GM19438 (cell line): ENCODE data around the gene SFTPB.
"Not testable (repeated sequence)": the region's sequence is repeated elsewhere in the genome, so short reads cannot be mapped to it uniquely, and the experiment has no call there.

Source experiments
- ATAC-seq: cut with Tn5 transposase; IDR thresholded peaks from one replicate; pipeline ENCODE4 v1.9.1; 2021; ENCODE audit warnings: low read depth; ENCODE audit not compliant: unreplicated experiment

Gene SFTPB

DNA sequence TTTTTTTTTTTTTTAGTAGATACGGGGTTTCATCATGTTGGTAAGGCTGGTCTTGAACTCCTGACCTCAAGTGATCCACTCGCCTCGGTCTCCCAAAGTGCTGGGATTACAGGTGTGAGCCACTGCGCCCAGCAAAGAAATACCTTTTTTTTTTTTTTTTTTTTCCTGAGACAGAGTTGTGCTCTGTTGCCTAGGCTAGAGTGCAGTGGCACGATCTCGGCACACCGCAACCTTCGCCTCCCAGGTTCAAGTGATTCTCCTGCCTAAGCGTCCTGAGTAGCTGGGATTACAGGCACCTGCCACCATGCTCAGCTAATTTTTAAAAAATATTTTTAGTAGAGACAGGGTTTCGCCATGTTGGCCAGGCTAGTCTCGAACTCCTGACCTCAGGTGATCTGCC, 7.7 kb downstream of the SFTPB start:
- not testable (repeated sequence) for ATAC-seq

DNA sequence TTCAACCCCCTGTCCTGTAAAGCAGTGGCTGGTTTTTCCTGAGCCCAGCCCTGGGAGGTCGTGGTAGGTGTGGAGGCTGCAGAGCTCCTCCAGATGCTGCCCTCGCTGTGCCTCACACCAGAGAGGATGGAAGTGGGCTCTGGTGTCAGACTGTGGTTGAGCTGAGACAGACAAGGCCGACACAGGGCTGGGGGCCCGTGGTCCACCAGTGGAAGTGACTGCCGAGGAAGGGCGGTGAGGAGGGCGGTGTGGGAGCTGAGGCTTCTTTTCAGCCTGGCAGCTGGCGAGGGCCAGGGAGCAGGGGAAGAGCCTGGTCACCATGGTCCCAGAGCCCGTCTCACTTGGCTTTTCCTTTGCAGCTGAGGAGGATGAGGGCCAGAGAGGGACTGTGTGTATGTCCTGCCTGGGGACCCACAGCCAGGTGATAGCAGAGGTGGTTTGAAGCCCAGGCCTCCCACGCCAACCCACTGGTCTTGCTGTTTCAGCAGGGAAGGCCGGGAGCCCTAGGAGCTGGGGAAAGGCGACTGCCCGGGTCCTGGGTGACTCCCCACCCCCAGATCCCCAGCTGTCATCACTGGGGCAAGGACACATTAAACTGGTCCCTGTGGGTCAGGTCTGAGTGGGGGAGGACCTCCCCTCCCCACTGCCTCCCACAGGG, 8.5 kb downstream of the SFTPB start:
- no peak for ATAC-seq

DNA sequence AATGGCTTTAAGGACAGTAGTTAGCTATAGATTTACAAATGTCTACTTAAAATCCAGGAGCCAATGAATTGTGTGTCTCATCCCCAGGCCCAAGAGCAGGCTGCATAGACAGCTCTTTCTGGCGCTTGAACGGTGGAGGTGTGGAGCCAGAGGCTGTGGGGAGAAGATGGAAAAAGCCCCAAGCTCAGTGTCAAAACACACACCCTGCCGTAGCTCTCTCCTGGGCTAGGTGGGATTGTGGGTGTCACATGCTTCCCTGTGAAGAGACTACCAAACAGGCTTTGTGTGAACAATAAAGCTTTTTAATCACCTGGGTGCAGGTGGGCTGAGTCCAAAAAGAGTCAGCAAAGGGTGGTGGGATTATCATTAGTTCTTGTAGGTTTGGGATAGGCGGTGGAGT, 10.6 kb downstream of the SFTPB start:
- ATAC-seq, result not testable (repeated sequence)

DNA sequence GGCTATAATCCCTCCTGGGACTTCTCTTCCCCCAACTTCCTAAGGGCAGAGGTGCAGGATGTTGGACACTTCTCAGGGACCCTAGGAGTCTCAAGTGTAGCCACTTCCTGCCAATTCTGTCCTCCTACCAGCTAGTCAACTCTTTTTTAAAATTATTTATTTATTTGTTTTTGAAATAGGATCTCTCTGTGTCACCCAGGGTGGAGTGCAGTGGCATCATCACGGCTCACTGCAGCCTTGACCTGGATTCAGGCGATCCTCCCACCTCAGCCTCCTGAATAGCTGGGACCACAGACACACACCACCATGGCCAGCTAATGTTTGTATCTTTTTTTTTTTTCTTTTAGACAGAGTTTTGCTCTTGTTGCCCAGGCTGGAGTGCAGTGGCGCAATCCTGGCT, 11.5 kb downstream of the SFTPB start:
- ATAC-seq, result no peak

DNA sequence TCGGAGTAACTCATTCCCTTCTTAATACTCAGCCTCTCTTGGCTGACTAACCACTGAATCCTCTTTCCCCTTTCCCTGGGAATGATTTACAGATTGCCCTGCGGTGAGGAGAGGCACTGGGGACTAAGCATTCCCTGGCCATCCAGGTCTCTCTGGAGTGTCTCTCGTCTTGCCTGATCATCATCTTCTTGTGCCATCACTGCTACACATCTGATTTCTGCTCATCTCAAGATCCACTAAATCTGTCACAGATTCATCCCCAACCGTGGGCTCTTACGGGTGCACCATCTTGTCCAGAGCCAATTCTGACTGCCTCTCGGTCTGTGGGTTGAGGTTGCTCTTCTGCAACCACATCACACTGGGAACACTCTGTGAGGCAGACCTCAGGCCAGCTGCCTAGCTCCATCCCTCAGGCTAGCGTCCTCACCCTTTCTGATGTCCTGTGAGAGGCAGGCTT, 12.0 kb downstream of the SFTPB start:
- ATAC-seq, result no peak

DNA sequence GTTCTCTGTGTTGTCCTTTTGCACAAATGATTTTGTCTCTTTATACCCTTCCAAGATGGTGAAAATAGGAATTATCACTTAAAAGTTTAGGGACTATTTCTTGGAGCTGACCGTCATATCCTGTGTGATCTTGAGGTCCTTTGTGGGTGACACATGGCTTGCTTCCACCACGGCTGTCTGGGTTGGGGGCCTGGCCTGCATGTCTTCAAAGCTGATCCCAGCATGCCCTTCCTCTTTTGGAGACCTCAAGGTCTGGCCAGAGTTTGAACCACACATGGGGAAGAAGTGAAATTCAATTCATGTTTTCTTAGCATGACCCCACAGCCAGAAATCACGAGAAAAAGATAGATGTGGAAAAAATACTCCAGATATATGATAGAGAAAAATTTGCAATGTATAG, 14.0 kb downstream of the SFTPB start:
- ATAC-seq, result no peak

DNA sequence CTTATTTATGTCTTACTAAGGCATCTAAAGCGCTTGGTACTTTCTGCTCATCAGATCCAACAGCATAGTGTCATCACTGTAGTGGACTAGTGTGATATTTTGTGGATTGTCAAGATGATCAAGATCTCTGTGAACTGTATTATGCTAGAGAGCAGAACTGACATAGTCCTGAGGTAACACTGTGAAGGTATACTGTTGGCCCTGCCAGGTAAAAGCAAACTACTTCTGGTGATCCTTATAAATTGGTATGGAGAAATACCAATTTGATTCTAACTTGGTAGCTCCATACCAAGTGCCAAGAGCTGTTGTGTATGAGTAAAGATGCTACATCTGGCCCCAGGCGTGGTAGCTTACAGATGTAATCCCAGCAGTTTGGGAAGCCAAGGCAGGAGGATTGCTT, 15.9 kb downstream of the SFTPB start:
- no peak for ATAC-seq

DNA sequence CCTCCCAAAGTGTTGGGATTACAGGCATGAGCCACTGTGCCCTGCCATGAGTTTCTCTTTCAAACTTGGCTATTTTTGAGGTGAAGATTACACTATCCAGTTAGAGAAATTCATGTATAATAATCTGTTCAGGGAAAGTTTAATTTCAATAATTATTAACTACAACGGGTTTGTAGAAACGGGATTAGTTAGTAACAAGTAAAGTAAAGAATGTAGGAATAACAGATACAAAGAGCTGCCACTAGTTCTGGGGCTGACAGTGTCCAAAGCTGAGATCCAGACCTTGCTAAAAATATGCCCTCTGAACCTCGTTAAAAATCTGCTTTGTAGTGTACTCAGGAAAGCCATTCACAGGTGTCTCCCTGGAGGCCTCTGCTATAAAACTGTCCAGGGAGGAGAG, 16.9 kb downstream of the SFTPB start:
- no peak for ATAC-seq

DNA sequence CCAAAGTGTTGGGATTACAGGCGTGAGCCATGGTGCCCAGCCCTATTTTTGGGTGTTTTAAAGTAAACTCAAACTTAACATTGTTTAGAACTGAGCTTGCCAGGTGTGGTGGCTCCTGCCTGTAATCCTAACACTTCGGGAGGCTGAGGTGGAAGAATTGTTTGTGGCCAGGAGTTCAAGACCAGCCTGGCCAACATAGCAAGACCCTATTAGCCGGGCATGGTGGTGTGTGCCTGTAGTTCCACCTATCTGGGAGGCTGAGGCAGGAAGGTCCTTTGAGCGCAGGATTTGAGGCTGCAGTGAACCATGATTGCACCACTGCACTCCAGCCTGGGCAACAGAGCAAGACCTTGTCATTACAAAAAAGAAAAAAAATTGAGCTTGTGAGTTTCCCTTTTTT, 17.5 kb downstream of the SFTPB start:
- ATAC-seq, result no peak

DNA sequence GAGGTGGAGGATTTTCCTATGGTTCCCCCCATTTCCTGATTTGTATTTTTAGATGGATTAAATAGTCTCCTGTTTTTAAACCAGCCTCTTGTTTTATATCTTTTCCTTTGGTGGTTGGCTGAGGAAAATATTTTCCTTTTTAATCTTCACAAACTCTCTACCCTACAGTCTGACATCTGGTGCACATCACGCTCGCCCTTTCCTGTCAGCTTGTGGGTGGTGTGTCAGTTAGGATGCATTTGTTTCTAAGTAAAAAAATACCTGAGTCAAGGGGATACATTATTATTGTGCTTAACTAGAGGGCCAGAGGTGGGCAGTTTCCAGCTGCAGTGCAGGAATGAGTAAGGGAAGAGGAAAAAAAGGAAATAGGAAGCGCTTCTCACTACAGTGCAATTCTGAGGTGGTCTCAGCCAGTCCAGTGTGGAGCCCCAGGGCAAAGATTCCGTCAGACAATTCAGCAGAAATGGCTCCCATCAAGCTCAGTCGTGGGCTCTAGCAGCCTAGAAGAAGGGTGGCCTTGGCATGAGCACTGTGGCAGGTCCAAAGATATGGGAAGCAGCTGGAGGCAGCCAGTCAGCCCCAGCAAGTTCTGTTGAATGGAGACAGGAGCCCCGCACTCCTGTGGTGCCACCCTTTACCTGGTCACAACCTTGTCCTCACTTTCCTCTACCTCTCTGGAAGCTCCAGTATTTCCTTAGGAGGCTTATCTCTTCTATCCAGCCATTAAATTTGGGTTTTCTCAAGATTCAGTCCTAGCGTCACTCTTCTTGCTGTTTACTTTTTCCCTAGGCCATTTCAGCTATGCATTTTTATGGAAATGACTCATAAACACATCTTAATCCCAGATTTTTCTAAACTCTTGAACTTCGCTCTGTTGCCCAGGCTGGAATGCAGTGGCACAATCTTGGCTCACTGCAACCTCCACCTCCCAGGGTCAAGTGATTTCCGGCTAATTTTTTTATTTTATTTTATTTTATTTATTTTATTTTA, 18.5 kb downstream of the SFTPB start:
- no peak for ATAC-seq

DNA sequence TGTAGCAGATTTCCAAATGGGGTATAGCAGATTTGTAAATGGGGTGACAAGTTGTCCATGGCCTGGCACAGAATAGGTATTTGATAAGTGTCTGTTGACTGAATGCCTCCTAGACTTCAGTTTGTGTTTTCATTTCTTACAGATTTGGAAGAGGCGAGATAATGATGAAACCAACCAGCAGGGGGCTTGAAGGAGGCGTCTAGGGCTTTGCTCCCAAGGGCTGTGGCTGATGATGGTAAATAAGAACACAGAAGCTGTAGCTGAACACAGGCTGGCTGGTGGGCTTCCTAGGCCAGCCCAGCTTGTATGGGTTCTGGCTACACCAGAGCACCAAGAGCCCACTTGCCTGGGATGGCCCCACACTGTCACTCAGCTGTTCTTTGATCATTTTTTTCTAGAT, 19.4 kb downstream of the SFTPB start:
- no peak for ATAC-seq

DNA sequence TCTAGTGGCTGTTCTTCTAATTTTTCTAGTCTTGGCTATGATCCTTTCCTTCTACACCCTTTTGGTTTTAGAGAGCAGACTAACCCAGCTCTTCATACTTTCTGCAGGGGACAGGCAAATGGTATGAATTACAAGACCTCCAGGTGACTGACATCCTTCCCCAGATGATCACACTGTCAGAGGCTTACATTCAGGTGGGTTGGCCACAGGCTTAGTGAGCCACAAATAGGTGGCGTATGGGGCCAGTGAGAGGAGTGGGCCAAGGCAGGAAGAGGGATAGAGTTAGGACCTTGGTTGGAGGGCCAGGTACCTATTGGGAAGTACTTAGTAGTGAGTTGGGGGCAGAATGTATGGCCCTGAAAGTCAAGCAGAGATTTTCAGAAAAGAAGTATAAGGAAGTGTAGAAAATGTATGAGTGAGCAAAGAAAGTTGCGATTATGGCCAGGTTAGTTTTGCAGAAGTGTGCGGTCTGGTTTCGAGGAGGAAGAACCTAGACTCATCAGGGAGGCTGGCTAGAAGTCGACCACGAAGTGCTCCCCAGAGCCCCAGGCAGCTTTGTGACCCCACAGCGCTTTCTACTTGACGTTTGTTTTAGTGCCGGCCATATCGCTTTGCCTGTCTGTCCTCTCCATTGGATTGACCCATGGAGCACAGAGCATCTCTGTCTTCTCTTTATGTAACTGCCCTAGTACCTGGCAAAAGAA, 20.0 kb downstream of the SFTPB start:
- ATAC-seq, result peak; percentile 83

DNA sequence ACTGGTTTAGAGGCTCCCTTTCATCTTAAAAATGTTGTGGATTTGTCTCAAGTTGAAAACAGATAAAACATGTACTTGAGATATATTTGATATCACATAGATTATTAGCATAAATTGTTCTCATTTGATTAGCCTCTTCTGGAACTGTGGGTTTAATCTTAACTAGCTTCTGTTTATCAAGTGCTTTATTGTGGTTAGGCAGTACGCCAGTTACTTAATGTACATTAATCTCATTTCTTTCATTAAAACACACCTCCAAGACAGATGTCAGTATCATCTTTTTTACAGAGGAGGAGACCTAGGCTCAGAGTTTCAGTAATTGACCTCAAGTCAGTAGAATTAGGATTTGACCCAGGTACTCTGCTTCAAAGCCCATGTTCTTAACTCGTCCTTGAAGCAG, 21.8 kb downstream of the SFTPB start:
- no peak for ATAC-seq

DNA sequence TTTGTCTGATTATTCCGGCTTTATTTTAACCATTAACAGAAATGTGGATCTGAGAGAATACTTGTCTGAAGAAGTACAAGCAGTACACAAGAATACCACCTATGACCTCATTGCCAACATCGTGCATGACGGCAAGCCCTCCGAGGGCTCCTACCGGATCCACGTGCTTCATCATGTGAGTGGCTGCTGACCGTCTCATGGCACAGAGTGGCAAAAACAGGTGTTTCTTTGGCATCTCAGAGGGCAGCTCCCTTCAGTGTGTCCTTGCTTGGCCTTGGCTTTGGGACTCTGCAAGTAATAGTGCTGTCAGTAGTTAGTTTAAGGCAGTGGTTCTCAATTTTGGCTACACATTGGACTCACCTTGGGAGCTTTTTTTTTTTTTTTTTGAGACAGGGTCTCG, 23.1 kb downstream of the SFTPB start:
- no peak for ATAC-seq

DNA sequence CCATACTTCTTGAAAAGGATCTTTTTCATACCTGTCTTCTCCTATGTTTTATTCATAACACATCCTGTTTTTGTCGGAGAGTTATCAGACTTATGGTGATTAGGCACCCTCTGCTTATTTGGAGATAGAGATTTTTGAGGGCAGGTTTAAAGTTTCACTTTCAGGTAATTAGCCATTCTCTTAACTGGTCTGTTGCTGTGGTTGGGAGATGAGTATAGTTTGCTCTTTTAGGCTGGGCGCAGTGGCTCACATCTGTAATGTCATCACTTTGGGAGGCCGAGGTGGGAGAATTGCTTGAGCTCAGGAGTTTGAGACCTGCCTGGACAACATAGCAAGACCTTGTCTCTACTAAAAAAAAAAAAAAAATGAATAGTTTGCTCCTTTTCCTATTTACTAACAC, 25.3 kb downstream of the SFTPB start:
- ATAC-seq, result peak; percentile 82

DNA sequence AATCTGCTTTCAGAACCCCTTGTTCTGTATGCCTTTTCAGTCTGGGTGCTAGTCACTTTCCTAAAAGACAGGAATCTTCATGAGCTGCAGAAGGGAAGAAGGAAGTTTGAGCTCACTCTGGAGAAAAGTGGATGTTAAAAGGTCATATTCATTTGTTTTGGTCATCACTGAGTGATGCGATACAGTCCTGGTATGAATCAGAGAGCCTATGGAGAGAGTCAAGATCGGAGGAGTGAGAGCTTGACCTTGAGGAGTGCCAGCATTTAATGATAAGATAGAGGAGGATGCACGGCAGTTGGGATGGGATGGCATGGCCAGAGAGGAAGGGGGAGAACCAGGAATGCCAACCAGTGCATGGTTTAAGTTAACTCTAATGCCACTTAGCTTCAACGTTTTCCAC, 32.4 kb downstream of the SFTPB start:
- no peak for ATAC-seq

DNA sequence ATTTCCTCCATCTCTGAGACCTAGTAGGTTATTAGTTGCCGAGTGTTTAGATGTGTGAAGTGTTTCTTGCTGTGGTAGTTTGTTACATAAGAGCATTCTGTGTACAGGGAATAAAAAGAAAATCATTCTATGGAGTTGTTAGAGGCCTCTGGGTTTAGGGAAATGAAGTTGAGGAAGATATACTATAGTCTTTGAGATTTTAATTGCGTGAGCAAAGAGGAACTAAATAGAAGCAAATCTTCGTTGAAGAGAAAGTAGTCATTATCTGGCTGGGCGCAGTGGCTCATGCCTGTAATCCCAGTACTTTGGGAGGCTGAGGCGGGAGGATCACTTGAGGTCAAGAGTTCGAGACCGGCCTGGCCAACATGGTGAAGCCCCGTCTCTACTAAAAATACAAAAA, 33.0 kb downstream of the SFTPB start:
- ATAC-seq, result no peak

DNA sequence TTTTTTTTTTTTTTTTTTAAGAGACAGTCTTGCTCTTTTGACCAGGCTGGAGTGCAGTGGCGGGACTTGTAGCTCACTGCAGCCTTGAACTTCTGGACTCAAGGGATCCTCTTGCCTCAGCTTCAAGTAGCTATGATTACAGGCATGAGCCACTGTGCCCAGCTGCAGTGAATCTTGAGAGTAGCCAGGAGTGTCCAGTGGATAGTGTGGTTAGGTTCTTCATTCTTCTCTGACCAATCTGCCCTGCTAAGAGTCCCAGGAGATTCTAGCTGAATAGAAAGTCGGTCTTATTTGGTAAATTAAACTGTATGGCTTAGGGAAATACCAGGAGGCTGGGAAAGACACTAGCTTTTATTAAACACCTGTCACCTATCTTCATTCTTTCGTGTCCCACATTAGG, 36.7 kb downstream of the SFTPB start:
- no peak for ATAC-seq

DNA sequence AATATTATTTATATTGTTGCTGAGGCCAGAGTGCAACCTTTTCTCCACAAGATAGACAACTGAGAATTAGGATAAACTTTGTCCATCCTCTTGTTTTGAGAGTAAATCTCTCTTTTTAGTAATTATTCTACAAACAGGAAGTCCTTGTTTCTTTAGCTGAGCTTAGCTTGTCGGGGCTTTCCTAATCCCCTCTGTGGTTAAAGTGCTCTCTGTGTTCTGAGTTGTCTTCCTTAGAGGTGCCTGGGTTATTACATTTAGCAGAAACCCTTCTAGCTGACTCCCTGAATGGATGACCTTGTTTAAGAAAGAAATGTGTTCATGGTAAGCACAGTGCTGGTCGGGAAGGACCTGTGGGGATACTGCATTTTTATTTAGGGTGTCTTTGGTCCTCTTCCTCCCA, 39.3 kb downstream of the SFTPB start:
- ATAC-seq, result no peak

DNA sequence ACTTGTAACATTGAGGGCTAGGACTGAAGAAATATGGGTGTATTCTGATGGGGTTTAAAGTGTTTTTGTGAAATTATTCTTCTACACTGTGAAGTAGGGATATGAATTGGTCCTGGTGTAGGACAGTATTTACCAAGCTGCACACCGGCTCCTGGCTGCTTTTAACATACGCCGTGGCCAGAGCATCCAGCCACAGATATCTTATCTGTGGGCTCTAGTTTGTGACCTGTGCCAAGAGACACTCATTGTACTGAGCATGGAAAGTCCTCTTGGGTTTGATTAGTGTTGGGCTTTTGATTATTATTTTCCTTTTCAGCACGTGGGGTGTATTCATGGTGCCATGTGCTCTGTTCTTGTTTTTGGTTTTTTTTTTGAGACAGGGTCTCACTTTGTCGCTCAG, 44.0 kb downstream of the SFTPB start:
- no peak for ATAC-seq

DNA sequence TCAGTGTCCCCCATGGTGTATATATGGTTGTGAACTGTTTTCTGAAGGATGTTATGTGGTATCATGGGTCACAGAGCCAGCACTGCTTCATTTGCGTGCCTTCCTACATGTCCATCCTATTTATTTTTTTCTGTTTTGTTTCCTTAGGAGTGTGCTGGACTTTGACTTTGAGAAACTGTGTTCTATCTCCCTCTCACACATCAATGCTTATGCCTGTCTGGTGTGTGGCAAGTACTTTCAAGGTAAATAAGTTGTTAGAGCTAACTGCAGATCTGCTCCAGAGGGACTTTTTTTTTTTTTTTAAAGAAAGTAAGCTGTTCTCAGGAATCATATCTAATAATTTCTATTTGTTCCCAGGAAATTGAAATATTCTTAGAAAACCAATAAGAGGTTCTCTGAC, 46.7 kb downstream of the SFTPB start:
- no peak for ATAC-seq
